ENCODE results near the gene NEMP2. TPM values are rescaled to one million over a fixed set of nuclear protein-coding genes. Genes with fewer than 3 reads are reported as not detected.

NEMP2 gene
- polyA plus RNA-seq, 1 donor (not counting 4 experiments of a cell fraction or from before 2014, with no cell fraction given), result 2.1 TPM

GRCh38 chr2:190526105-190526750 is 8.3 kb downstream of the NEMP2 start:
- Histone ChIP-seq H3K27ac (ENCODE audit: control insufficient read depth, insufficient read depth, low read length) (no peak overlapping the region), H2AFZ (ENCODE audit: control insufficient read depth, low read length) (no peak overlapping the region), H3K9me3 (ENCODE audit: control insufficient read depth, low read depth, low read length) (no peaks in the 10 kb centered on the region), H3K9ac (ENCODE audit: control insufficient read depth, extremely low read depth, insufficient read depth, low read length) (no peak overlapping the region), H3K4me2 (ENCODE audit: control insufficient read depth, extremely low read depth, insufficient read depth, low read depth, low read length) (no peak overlapping the region), H3K4me1 (ENCODE audit: control insufficient read depth, extremely low read depth, insufficient read depth, low read length) (peaks cover 10% of the 10 kb centered on the region), H3K79me2 (ENCODE audit: control insufficient read depth, insufficient read depth, low read length) (no peaks in the 10 kb centered on the region), H3K36me3 (ENCODE audit: control insufficient read depth in 2 of 2, extremely low read depth in 1 of 2, insufficient read depth in 2 of 2, low read length in 2 of 2) (no peaks in the 10 kb centered on the region), H3K4me3 (ENCODE audit: control insufficient read depth in 2 of 3, extremely low read depth in 1 of 3, insufficient read depth in 2 of 3, low read depth in 1 of 3, low read length in 3 of 3) (no peak overlapping the region), H3K9me1 (ENCODE audit: control insufficient read depth, extremely low read depth, insufficient read depth, low read length) (no peaks in the 10 kb centered on the region), H4K20me1 (ENCODE audit: control insufficient read depth, extremely low read depth, insufficient read depth, low read length) (no peaks in the 10 kb centered on the region), H3K27me3 (ENCODE audit: control insufficient read depth, extremely low read depth, insufficient read depth, low read length) (no peaks in the 10 kb centered on the region)
- TF ChIP-seq CTCF (optimal IDR thresholded peaks at IDR 0.05 in 1 of 3, IDR thresholded peaks at IDR 0.05 in 1 of 3, conservative IDR thresholded peaks at IDR 0.05 in 1 of 3; ENCODE audit: extremely low read depth in 1 of 3, insufficient read depth in 2 of 3, low read length in 3 of 3) (no peak), EZH2 (IDR thresholded peaks at IDR 0.05; ENCODE audit: low read length) (no peak)
- no peak for DNase-seq (ENCODE audit: low read depth, low spot score)
- dilution Hi-C loops (cut with MboI; ENCODE audit: extremely low pct_ligation_motif_present, low sequenced_read_pairs), result no loop called here
- FAIRE-seq, result no peak

DNA sequence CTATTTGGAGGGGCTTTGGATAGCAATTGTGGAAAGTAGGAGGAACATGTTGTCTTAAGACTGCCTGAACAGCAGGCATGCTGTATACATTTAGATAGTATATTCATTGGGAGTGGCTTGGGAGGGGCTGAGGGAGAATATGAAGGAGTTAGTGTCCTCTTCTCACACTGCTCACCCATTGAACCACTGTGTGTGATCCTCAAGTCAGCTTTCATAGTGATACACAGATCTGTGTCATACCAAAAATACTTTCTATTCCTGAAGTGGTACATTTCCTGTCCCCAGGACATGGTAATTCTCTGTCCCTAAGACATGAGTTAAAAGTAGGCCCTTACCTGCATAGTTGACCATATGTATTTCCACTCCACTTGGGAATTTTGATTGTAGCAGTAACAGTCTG is 9.6 kb downstream of the NEMP2 start:
- TF ChIP-seq EZH2 (IDR thresholded peaks at IDR 0.05; ENCODE audit: low read length) (no peak), CTCF (optimal IDR thresholded peaks at IDR 0.05 in 1 of 3, IDR thresholded peaks at IDR 0.05 in 1 of 3, conservative IDR thresholded peaks at IDR 0.05 in 1 of 3; ENCODE audit: extremely low read depth in 1 of 3, insufficient read depth in 2 of 3, low read length in 3 of 3) (no peak)
- Histone ChIP-seq H4K20me1 (ENCODE audit: control insufficient read depth, extremely low read depth, insufficient read depth, low read length) (no peaks in the 10 kb centered on the region), H3K27me3 (ENCODE audit: control insufficient read depth, extremely low read depth, insufficient read depth, low read length) (no peaks in the 10 kb centered on the region), H3K9me3 (ENCODE audit: control insufficient read depth, low read depth, low read length) (no peaks in the 10 kb centered on the region), H3K9me1 (ENCODE audit: control insufficient read depth, extremely low read depth, insufficient read depth, low read length) (no peaks in the 10 kb centered on the region), H2AFZ (ENCODE audit: control insufficient read depth, low read length) (no peak overlapping the region), H3K27ac (ENCODE audit: control insufficient read depth, insufficient read depth, low read length) (no peak overlapping the region), H3K4me2 (ENCODE audit: control insufficient read depth, extremely low read depth, insufficient read depth, low read depth, low read length) (no peak overlapping the region), H3K9ac (ENCODE audit: control insufficient read depth, extremely low read depth, insufficient read depth, low read length) (no peak overlapping the region), H3K4me1 (ENCODE audit: control insufficient read depth, extremely low read depth, insufficient read depth, low read length) (peaks cover 5% of the 10 kb centered on the region), H3K79me2 (ENCODE audit: control insufficient read depth, insufficient read depth, low read length) (no peaks in the 10 kb centered on the region), H3K36me3 (ENCODE audit: control insufficient read depth in 2 of 2, extremely low read depth in 1 of 2, insufficient read depth in 2 of 2, low read length in 2 of 2) (no peaks in the 10 kb centered on the region), H3K4me3 (ENCODE audit: control insufficient read depth in 2 of 3, extremely low read depth in 1 of 3, insufficient read depth in 2 of 3, low read depth in 1 of 3, low read length in 3 of 3) (no peak overlapping the region)
- dilution Hi-C loops (cut with MboI; ENCODE audit: extremely low pct_ligation_motif_present, low sequenced_read_pairs), result no loop called here
- no peak for DNase-seq (ENCODE audit: low read depth, low spot score)
- no peak for FAIRE-seq
